ENCODE data around the gene CBY1. TPM values are rescaled to one million over a fixed set of nuclear protein-coding genes. Genes with fewer than 3 reads are reported as not detected.

CBY1 gene
- 14.3 and 19.4 TPM in 2 replicates for total RNA-seq (ENCODE audit: low replicate concordance)

DNA sequence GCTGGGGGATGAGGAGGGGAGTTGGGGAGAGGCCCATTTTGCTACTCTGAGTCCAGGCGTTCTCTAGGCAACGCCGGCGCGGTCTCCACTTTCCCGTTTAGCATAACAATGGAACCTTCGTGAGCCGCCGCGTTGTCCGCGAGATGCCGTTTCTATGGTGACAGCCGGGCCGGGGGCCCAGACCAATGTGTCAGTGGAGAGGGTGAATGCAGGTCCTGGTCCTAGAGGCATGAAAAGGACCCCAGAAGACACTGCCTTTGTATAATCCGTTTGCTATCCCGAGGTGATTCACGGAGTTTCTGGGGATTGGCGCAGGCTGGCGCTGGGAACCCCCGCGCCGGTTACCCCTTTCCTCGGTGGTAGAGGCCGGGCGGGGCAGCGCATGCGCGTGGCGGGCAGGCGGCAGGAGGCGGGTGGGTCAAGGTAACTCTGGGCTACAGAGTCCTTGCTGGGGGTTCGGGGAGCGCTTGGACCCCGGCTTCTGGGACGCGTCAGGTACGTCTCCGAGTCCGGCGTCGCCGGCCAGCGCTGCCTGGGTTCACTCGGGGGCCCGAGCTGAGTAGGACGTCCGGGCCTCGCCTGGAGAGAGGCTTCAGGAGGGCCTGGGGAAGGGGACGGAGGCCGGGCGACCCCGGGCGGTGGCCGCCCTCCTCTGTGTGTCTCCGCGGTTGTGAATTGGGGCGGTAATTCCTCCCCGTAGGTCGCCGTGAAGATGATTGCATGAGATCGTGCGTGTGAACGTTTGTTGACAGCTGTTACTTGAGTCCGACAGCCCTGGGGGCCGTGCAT, at the start of gene CBY1, which contains the start of gene FAM227A:
Gene CBY1 (plus strand): TSS at position 383 of the 789 bp plus-strand sequence. CDS start 11,417 bp downstream, outside the sequence.
Gene FAM227A (minus strand): TSS at position 137 of the 789 bp plus-strand sequence. CDS start 6,224 bp downstream, outside the sequence.
- TF ChIP-seq, protein P1, sequence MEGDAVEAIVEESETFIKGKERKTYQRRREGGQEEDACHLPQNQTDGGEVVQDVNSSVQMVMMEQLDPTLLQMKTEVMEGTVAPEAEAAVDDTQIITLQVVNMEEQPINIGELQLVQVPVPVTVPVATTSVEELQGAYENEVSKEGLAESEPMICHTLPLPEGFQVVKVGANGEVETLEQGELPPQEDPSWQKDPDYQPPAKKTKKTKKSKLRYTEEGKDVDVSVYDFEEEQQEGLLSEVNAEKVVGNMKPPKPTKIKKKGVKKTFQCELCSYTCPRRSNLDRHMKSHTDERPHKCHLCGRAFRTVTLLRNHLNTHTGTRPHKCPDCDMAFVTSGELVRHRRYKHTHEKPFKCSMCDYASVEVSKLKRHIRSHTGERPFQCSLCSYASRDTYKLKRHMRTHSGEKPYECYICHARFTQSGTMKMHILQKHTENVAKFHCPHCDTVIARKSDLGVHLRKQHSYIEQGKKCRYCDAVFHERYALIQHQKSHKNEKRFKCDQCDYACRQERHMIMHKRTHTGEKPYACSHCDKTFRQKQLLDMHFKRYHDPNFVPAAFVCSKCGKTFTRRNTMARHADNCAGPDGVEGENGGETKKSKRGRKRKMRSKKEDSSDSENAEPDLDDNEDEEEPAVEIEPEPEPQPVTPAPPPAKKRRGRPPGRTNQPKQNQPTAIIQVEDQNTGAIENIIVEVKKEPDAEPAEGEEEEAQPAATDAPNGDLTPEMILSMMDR (IDR thresholded peaks at IDR 0.05; ENCODE audit: insufficient read depth, low read length), result no peak
- peak; percentile 86 for DNase-seq (ENCODE audit: low read depth)
- H3K4me3 ChIP-seq (ENCODE audit: low read depth, low read length), result peak within 1 kb of the TSS; percentile 86

DNA sequence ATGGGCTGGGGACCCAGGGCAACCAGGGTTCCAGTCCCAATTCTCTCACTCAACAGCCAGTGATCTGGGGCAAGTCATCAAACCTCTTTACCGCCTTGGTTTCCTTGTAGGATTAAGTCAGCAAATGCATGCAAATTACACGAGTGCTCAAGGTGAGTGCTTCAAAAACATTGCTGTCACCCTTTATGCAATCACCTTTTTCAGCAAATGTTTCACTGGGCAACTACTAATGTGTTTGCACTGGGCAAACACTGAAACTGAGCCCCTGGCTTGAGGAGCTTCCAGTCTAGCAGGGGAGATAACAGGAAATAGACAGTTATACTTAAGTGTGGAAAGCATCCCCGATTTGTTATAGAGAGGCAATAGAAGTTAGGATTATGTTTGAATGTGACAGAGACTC, 48.8 kb upstream of the CBY1 start:
- TF ChIP-seq, protein P1 (IDR thresholded peaks at IDR 0.05; ENCODE audit: insufficient read depth, low read length), result no peak
- no peak overlapping the region for H3K4me3 ChIP-seq (ENCODE audit: low read depth, low read length)
- DNase-seq (ENCODE audit: low read depth), result no peak

DNA sequence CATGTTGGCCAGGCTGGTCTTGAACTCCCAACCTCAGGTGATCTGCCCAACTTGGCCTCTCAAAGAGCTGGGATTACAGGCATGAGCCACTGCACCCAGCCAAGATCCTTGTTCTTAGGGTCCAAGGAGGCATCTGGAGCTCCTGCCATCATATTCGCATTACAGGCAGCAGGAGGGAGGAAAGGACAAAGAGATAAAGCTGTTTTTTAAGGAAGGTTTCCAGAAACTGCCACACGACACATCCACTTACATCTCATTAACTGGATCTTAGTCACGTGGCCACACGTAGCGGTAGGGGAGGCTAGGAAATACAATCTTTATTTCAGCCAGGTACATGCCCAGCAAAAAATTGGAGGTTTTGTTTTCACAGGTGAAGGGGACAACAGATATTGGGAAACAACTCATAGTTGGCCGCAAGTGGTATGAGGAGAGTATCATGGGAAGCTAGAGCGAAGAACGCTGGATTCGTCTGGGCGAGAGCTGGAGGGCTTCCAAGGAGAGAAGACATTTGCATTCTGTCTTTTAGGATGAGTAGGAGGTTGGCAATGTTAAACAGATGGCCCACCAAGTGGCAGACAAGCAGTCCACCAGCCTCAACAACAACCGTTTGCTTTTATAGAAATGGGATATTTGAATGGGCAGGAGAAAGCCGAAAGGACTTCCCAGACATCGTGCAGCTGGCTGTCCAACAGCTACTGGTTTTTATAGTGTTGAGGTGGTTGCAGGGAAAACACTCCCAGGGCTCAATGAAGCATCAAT, 47.3 kb upstream of the CBY1 start:
- no peak overlapping the region for H3K4me3 ChIP-seq (ENCODE audit: low read depth, low read length)
- TF ChIP-seq, protein P1 (IDR thresholded peaks at IDR 0.05; ENCODE audit: insufficient read depth, low read length), result no peak
- DNase-seq (ENCODE audit: low read depth), result no peak

DNA sequence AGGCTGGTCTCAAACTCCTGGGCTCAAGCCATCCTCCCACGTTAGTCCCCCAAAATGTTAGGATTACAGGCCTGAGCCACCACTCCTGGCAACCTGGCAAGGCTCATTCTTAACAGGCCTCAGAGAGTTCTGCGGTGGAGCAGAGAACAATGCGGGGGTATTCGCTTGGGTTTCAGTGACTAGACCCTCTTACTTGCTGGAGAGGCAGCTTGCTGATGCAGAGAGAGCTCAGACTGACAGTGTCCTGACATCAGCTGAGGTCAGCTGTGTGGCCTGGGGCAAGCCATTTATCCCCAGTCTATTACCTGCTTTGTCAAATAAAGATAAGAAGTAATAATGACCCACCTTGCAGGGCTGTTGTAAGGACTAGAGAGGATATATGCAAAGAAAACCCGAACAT, 46.2 kb upstream of the CBY1 start:
- H3K4me3 ChIP-seq (ENCODE audit: low read depth, low read length), result no peak overlapping the region
- no peak for DNase-seq (ENCODE audit: low read depth)
- TF ChIP-seq, protein P1 (IDR thresholded peaks at IDR 0.05; ENCODE audit: insufficient read depth, low read length), result no peak

DNA sequence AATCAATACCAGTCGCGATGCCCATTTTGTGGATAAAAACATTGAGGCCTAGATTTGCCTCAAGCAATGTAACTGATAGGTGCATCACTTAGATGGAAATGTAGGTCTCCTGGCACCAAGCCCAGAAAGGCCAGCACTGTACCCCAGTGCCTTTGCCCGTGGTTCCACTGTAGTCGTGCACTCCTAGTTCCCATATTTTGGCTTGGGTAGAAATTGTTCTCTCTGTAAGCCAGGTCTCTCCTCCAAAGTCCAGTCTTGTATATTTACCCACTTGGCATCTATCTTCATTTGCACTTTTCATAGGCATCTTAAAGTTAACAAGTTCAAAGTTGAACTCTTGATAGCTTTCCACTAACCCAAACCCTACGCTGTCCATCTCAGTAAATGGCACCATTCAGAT, 44.9 kb upstream of the CBY1 start:
- no peak overlapping the region for H3K4me3 ChIP-seq (ENCODE audit: low read depth, low read length)
- no peak for DNase-seq (ENCODE audit: low read depth)
- TF ChIP-seq, protein P1 (IDR thresholded peaks at IDR 0.05; ENCODE audit: insufficient read depth, low read length), result no peak

DNA sequence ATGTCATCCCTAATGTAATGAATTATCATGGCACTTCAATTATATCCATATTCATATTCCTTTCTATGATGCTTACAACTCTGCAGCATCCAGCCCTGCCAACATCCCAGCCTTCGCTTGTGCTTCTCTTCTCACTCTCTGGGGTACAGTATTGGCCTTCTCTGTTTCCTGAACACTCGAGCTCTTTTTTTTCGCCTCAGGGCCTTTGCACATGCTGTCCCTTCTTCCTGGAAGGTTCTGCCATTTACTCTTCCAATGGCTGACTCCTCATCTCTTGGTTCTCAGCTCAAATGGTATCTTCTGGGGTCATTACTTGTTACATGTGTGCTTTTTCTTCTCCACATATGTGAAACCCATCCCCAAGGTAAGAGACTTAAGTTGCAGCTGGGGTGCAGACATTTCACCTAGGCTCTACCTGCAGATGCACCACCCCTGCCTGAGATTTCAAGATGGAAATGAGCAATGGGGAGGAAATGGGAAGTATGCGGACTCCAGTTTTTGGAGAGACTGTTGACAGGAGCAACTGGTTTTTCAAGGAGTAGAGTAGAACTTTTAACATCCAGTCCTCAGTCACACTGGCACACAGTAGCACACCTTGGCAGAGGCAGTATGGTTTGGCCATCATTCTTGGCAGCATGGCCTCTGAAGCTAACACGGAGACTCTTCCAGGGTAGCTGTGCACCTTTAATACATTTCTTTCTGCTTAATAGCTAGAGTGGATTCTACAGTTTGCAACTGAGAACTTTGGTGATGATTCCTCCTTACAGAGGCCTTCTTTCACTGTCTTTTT, 44.0 kb upstream of the CBY1 start:
- no peak for DNase-seq (ENCODE audit: low read depth)
- TF ChIP-seq, protein P1 (IDR thresholded peaks at IDR 0.05; ENCODE audit: insufficient read depth, low read length), result no peak
- H3K4me3 ChIP-seq (ENCODE audit: low read depth, low read length), result no peak overlapping the region

Data from fibroblast of the aortic adventitia (primary cell).